HL-60 (cell line): Measurements from ENCODE around the gene ARHGEF7.

Source experiments
- CTCF ChIP-seq: IDR thresholded peaks from one replicate; pipeline ENCODE4 v1.5.1; 2011; ENCODE audit warnings: low read length, control low read depth, inconsistent platforms; ENCODE audit not compliant: insufficient read depth
- GABPA ChIP-seq: IDR thresholded peaks from 2 replicates; pipeline ENCODE4 v1.6.1; 2012; ENCODE audit warnings: low read depth

GRCh38 chr13:111243981-111244380 is 128.9 kb downstream of the ARHGEF7 start:
- TF ChIP-seq CTCF (no peak), GABPA (no peak)
